Naive thymus-derived CD8-positive, alpha-beta T cell (primary cell): ENCODE measurements around the gene EXOSC9. TPM values are rescaled to one million over a fixed set of nuclear protein-coding genes. Genes with fewer than 3 reads are reported as not detected.
"Not testable (repeated sequence)": the region's sequence is repeated elsewhere in the genome, so short reads cannot be mapped to it uniquely, and the experiment has no call there.

Experiments
- ATAC-seq, 2 donors: fragments of 150-1000 bp; cut with Tn5 transposase in 1 of 2; sonication (Bioruptor Pico), chemical (Tn5 transposase) in 1 of 2; 1 replicate in 1 of 2; 2 replicates in 1 of 2; pipeline ENCODE4 v1.10.0; 2021; ENCODE audit warnings: mild to moderate bottlenecking in 2 of 2, moderate library complexity in 2 of 2
- POLR2A ChIA-PET: fragments of 350-600 bp; sonication (Branson Sonifier 250); formaldehyde crosslinking; loops from one replicate; lab custom pipeline; 2021; ENCODE audit warnings: antibody characterized with exemption; lab: Charles Lee
- DNase-seq, 10 donors: peaks; one replicate each; pipeline versions ENCODE4 v3.0.0 to v3.0.0-alpha.2; 2020 to 2022
- H3K27ac Mint-ChIP-seq, 10 donors: one replicate each; pipeline ENCODE4 v1.8.0; 2020 to 2022; ENCODE audit warnings: mild to moderate bottlenecking in 10 of 10, mixed read lengths in 10 of 10, moderate library complexity in 4 of 10, inconsistent platforms in 1 of 10
- H3K27me3 Mint-ChIP-seq, 5 donors: one replicate each; pipeline ENCODE4 v1.8.0; 2021 to 2022; ENCODE audit warnings: mixed read lengths in 5 of 5
- H3K36me3 Mint-ChIP-seq, 3 donors: one replicate each; pipeline ENCODE4 v1.8.0; 2020 to 2022; ENCODE audit warnings: mixed read lengths in 3 of 3, mild to moderate bottlenecking in 2 of 3, inconsistent platforms in 1 of 3
- H3K4me1 Mint-ChIP-seq, 4 donors: one replicate each; pipeline ENCODE4 v1.8.0; 2021 to 2022; ENCODE audit warnings: mixed read lengths in 4 of 4
- H3K4me3 Mint-ChIP-seq, 10 donors: one replicate each; pipeline ENCODE4 v1.8.0; 2020 to 2022; ENCODE audit warnings: mild to moderate bottlenecking in 10 of 10, mixed read lengths in 10 of 10, moderate library complexity in 6 of 10, inconsistent platforms in 1 of 10
- H3K9me3 Mint-ChIP-seq, 9 donors: one replicate each; pipeline ENCODE4 v1.8.0; 2020 to 2022; ENCODE audit warnings: mixed read lengths in 9 of 9, mild to moderate bottlenecking in 3 of 9, inconsistent platforms in 1 of 9, moderate library complexity in 1 of 9
- polyA plus RNA-seq, 3 donors: library from polyadenylated mRNA; unstranded; fragments of 300-500 nt; fragmentation: Illumina TruSeq; gene quantifications; one replicate each; pipeline ENCODE4 v1.2.3, GENCODE V29; 2021
- total RNA-seq, 8 experiments: library from RNA in 2 of 8; stranded (reverse) in 2 of 8; gene quantifications; one replicate each; pipeline ENCODE4 v1.2.3 and lab custom pipeline; 2021 to 2026

EXOSC9 gene
- total RNA-seq (10 to 100 TPM; 41.6 to 45.7 TPM), polyA plus RNA-seq (10 to 100 TPM; 37.0 to 44.6 (median 38.4) TPM), total RNA-seq (lab: John Stamatoyannopoulos, UW) (60.4 to 109 (median 78.9) reads per million in 6 experiments)

- peak within 1 kb of the TSS; percentile 97 to 100 (median 99) for H3K27ac Mint-ChIP-seq
Observed at GRCh38 chr4:121800961-121801714, at the start of gene EXOSC9. EXOSC9 (plus strand) TSS chr4:121801323; CDS start chr4:121801425, 102 bp downstream.

DNA sequence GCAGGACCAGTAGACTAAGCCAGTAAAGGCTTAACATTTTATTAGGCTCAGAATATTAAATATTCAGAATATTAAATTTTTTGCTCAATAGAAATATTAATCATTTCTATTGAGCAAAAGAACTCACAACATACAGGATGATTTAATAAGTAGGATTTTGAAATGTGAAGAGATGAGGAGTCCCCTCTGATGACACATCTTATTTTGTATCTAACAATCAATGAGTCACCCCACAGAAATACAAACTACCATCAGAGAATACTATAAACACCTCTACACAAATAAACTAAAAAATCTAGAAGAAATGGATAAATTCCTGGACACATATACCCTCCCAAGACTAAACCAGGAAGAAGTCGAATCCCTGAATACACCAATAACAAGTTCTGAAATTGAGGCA lies 49.0 kb upstream of the EXOSC9 start:
- H3K4me3 Mint-ChIP-seq, ATAC-seq, POLR2A ChIA-PET, H3K4me1 Mint-ChIP-seq, DNase-seq, H3K36me3 Mint-ChIP-seq, H3K27ac Mint-ChIP-seq, H3K9me3 Mint-ChIP-seq: not testable (repeated sequence)
- H3K27me3 Mint-ChIP-seq = peaks cover 21 to 36% (median 31%) of the 10 kb centered on the region in 5 donors

More at GRCh38 chr4:121800961-121801714, at the start of gene EXOSC9:
- peak; percentile 82 to 86 for ATAC-seq
- H3K27me3 Mint-ChIP-seq = peaks cover 0 to 4% (median 0%) of the 10 kb centered on the region in 5 donors
- peaks cover 11 to 52% (median 43%) of the 10 kb centered on the region in 4 donors for H3K4me1 Mint-ChIP-seq
- peaks cover 5 to 32% (median 10%) of the 10 kb centered on the region in 3 donors for H3K36me3 Mint-ChIP-seq
- DNase-seq = peak; percentile 88 to 98 (median 94)
- no peaks in the 10 kb centered on the region for H3K9me3 Mint-ChIP-seq
- peak within 1 kb of the TSS; percentile 88 to 99 (median 95) for H3K4me3 Mint-ChIP-seq
- POLR2A ChIA-PET = interaction anchor here (1.3 to 3.8 kb wide), 5 partner anchors 20 to 351 kb away, joined by 3 to 26 read pairs (median 5); partner anchors contain the start of genes BBS7, BLTP1 and CCNA2

DNA sequence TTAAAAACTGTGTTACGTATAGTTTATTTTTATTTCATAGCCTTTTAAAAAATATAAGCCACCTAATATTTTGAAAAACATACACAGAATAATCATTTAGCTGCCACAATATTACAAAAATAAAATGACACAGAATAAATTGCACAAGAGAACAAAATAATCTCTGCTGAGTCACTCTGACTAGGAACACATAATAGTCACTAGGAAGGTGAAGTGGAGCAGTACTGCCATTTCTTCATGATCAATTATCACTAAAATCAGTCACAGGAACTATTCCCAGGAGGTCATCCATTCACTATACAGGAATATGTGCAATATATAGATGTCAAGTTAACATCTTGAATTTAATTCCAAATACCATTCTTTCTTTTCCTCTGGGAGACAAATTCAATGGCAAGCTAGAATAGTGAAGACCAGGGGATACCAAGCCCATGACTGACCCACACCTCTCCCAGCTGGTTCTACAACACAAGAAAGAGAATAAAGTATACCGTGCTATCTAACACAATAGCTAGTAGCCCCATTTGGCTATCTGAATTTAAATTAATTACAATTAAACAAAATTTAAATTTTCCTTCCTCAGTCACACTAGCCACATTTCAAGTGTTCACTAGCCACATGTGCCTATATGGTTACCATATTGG lies 42.1 kb upstream of the EXOSC9 start:
- POLR2A ChIA-PET = no interaction called here
- Mint-ChIP-seq H3K27ac (no peak overlapping the region), H3K36me3 (peaks cover 0 to 2% (median 0%) of the 10 kb centered on the region in 3 donors), H3K9me3 (peaks cover 0 to 5% (median 0%) of the 10 kb centered on the region in 9 donors), H3K27me3 (peaks cover 37 to 65% (median 39%) of the 10 kb centered on the region in 5 donors), H3K4me3 (no peak overlapping the region), H3K4me1 (peaks cover 0 to 2% (median under 1%) of the 10 kb centered on the region in 4 donors)
- ATAC-seq = no peak
- no peak for DNase-seq

DNA sequence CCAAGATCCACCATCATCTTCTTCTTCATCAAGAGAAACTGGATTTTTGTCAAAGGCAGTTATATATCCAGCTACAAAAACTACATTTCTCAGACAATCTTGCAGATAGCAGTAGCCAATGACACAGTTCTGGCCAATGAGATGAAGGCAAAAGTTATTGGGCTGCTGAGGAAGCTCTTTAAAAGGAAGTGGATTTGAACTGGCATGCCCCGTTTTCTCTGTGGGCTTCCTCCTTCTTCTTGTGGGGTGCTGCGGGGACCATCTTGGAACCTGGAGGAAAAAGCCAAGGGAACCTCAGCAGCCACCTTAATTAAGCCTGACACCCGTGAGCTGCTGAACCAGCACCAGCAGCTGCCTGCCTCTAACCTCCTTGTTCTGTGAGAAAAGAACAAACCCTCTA lies 40.9 kb upstream of the EXOSC9 start:
- DNase-seq (no peak), ATAC-seq (no peak)
- no peak overlapping the region for H3K4me3 Mint-ChIP-seq
- H3K27ac Mint-ChIP-seq = no peak overlapping the region
- peaks cover 36 to 69% (median 38%) of the 10 kb centered on the region in 5 donors for H3K27me3 Mint-ChIP-seq
- peaks cover 0 to 3% (median 0%) of the 10 kb centered on the region in 3 donors for H3K36me3 Mint-ChIP-seq
- POLR2A ChIA-PET = no interaction called here
- peaks cover under 1 to 7% (median 4%) of the 10 kb centered on the region in 4 donors for H3K4me1 Mint-ChIP-seq
- H3K9me3 Mint-ChIP-seq = peaks cover 0 to 3% (median 0%) of the 10 kb centered on the region in 9 donors

DNA sequence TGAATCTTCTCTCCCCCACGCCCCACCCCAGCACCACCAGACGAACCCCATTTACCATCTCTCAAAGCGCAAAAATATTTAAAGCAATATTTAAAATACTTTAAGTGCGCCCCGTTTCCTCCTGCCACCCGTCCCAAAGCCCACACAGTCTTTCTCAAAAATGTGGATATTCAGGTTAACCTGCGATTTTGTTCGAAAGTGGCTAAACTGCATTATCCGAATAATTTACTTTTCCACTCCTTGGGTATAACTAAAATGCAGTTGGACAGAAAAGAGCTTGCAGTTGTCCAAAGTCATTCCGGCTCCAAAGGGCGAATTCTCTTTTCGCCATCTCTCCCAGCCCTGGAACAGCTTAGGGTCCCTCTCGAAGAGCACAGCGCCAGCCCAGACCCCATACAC lies 36.8 kb upstream of the EXOSC9 start:
- H3K27me3 Mint-ChIP-seq = peaks cover 42 to 75% (median 45%) of the 10 kb centered on the region in 5 donors
- POLR2A ChIA-PET = interaction anchor here (0.5 kb wide), 1 partner anchor 9 kb away, joined by 3 read pairs; no protein-coding TSS in a partner anchor
- DNase-seq = no peak
- peaks cover 3 to 10% (median 7%) of the 10 kb centered on the region in 4 donors for H3K4me1 Mint-ChIP-seq
- H3K4me3 Mint-ChIP-seq = peak overlapping the region in 5 of 10 donors; percentile 16 to 57 (median 42)
- H3K27ac Mint-ChIP-seq = no peak overlapping the region
- H3K9me3 Mint-ChIP-seq = no peaks in the 10 kb centered on the region
- no peak for ATAC-seq
- H3K36me3 Mint-ChIP-seq = peaks cover 0 to 3% (median 0%) of the 10 kb centered on the region in 3 donors

DNA sequence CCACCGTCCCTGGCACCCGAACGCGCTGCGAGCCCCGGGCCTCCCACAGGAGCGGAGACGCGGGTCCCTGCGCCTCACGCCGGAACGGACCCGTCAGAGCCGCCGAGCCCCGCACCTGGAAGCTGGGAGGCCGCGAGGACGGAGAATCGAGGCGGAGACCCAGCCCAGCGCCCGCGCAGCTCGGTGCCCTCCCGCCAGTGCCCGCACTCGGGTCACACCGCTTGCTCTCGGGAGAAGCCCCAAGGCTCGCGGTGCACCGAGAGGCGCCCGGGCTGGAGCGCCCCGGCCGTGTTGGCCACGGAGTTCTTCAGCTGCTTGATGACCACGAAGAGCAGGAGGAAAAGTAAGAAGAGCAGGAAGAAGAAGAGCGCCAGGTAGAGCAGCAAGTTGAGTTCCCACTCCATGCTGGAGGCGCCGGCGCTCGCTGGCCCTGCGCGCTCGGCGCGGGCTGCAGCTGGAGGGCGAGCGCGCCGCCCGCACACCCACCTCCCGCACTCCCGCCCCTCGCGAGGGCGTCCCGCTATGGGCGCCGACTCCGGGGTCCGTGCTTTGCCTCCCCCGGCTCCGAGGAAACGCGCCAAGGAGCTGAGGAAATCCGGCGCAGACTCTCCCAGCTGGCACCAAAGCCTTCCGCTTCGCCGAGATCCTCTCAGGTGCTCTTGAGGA lies 36.3 kb upstream of the EXOSC9 start, which contains the start of gene SMIM43:
Gene SMIM43, minus strand, starts transcription at position 463 of the 666 bp plus-strand sequence. Its CDS starts 59 bp downstream, at position 404.
- no peak for DNase-seq
- Mint-ChIP-seq H3K27ac (peak within 1 kb of the TSS in 1 of 10 donors; percentile 54), H3K27me3 (peaks cover 39 to 74% (median 46%) of the 10 kb centered on the region in 5 donors), H3K4me1 (peaks cover 3 to 10% (median 7%) of the 10 kb centered on the region in 4 donors), H3K36me3 (peaks cover 0 to 3% (median 0%) of the 10 kb centered on the region in 3 donors), H3K4me3 (peak within 1 kb of the TSS in 9 of 10 donors; percentile 20 to 74 (median 51)), H3K9me3 (no peaks in the 10 kb centered on the region)
- ATAC-seq = no peak
- POLR2A ChIA-PET = no interaction called here

DNA sequence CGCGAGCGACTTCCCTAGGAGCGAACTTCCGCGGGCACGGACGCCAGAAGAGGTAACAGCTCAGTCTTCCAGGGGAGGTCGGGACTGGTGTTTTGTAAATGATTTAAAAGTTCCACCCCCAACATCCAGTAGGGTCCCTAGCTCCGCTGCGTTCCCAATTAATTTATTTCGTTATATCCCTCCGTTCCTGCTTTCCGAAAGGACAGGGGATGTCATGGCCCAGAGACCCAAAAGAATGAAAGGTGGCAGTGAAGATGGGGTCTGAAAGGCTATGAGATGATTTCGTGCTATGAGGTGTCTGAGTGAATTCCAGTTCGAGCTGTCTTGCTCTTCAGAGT lies 35.8 kb upstream of the EXOSC9 start:
- H3K4me1 Mint-ChIP-seq = peaks cover 3 to 10% (median 7%) of the 10 kb centered on the region in 4 donors
- peaks cover 37 to 74% (median 46%) of the 10 kb centered on the region in 5 donors for H3K27me3 Mint-ChIP-seq
- peaks cover 0 to 3% (median 0%) of the 10 kb centered on the region in 3 donors for H3K36me3 Mint-ChIP-seq
- POLR2A ChIA-PET = no interaction called here
- peak overlapping the region in 9 of 10 donors; percentile 20 to 74 (median 51) for H3K4me3 Mint-ChIP-seq
- ATAC-seq (no peak), DNase-seq (no peak)
- H3K27ac Mint-ChIP-seq = no peak overlapping the region
- H3K9me3 Mint-ChIP-seq = no peaks in the 10 kb centered on the region

- Mint-ChIP-seq H3K4me1 (peaks cover 3 to 10% (median 7%) of the 10 kb centered on the region in 4 donors), H3K27ac (no peak overlapping the region), H3K9me3 (no peaks in the 10 kb centered on the region), H3K4me3 (peak overlapping the region in 2 of 10 donors; percentile 51 to 67), H3K27me3 (peaks cover 35 to 77% (median 46%) of the 10 kb centered on the region in 5 donors), H3K36me3 (peaks cover 0 to 3% (median 0%) of the 10 kb centered on the region in 3 donors)
- no peak for ATAC-seq
- POLR2A ChIA-PET = no interaction called here
- DNase-seq = no peak
Observed at GRCh38 chr4:121765971-121766538, 35.1 kb upstream of the EXOSC9 start.

GRCh38 chr4:121767166-121767565 lies 34.0 kb upstream of the EXOSC9 start:
- peaks cover 30 to 70% (median 46%) of the 10 kb centered on the region in 5 donors for H3K27me3 Mint-ChIP-seq
- DNase-seq = no peak
- peaks cover 0 to 3% (median 0%) of the 10 kb centered on the region in 3 donors for H3K36me3 Mint-ChIP-seq
- ATAC-seq = no peak
- no peak overlapping the region for H3K27ac Mint-ChIP-seq
- no peaks in the 10 kb centered on the region for H3K9me3 Mint-ChIP-seq
- peaks cover 3 to 10% (median 7%) of the 10 kb centered on the region in 4 donors for H3K4me1 Mint-ChIP-seq
- H3K4me3 Mint-ChIP-seq = no peak overlapping the region
- POLR2A ChIA-PET = no interaction called here

DNA sequence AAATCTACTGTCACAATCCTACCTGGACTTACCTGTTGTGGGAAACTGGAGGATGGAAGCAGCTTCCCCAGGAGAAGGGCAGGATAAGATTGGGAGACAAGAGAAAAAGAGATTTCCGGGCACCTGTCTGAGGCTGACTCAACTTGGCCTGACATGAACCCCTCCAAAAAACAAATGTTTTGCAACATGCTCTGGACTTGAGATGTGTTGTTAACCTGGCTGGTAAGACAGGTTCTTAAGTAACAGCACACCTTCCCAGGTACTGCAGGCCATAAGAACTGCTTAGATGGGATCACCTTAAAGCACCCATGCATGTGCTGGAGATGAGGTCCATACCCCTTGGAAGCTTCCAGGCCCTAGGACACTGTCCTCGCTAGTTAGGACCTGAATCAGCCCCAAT lies 31.8 kb upstream of the EXOSC9 start:
- POLR2A ChIA-PET = no interaction called here
- peaks cover 3 to 10% (median 5%) of the 10 kb centered on the region in 4 donors for H3K4me1 Mint-ChIP-seq
- no peak for ATAC-seq
- no peaks in the 10 kb centered on the region for H3K9me3 Mint-ChIP-seq
- no peak for DNase-seq
- H3K4me3 Mint-ChIP-seq = no peak overlapping the region
- no peaks in the 10 kb centered on the region for H3K36me3 Mint-ChIP-seq
- H3K27me3 Mint-ChIP-seq = peaks cover 13 to 48% (median 33%) of the 10 kb centered on the region in 5 donors
- H3K27ac Mint-ChIP-seq = no peak overlapping the region

GRCh38 chr4:121771869-121772268 lies 29.3 kb upstream of the EXOSC9 start:
- H3K4me3 Mint-ChIP-seq = no peak overlapping the region
- H3K36me3 Mint-ChIP-seq = no peaks in the 10 kb centered on the region
- H3K4me1 Mint-ChIP-seq = no peaks in the 10 kb centered on the region
- no peak overlapping the region for H3K27ac Mint-ChIP-seq
- ATAC-seq (no peak), DNase-seq (no peak)
- H3K9me3 Mint-ChIP-seq = no peaks in the 10 kb centered on the region
- POLR2A ChIA-PET = no interaction called here
- peaks cover 5 to 32% (median 20%) of the 10 kb centered on the region in 5 donors for H3K27me3 Mint-ChIP-seq

- H3K27ac Mint-ChIP-seq = no peak overlapping the region
- no peaks in the 10 kb centered on the region for H3K9me3 Mint-ChIP-seq
- H3K27me3 Mint-ChIP-seq = peaks cover under 1 to 33% (median 8%) of the 10 kb centered on the region in 5 donors
- H3K4me3 Mint-ChIP-seq = no peak overlapping the region
- DNase-seq = no peak
- no peaks in the 10 kb centered on the region for H3K4me1 Mint-ChIP-seq
- no peaks in the 10 kb centered on the region for H3K36me3 Mint-ChIP-seq
- no peak for ATAC-seq
- POLR2A ChIA-PET = no interaction called here
Observed at GRCh38 chr4:121773883-121774282, 27.2 kb upstream of the EXOSC9 start.
